Renal cortex interstitium (tissue), 11 donors: ENCODE measurements around the gene USH1G. TPM values are rescaled to one million over a fixed set of nuclear protein-coding genes. Genes with fewer than 3 reads are reported as not detected.

Experiments used
- DNase-seq, 11 donors: peaks; one replicate each; pipeline ENCODE4 v3.0.0-alpha.2; 2013; ENCODE audit warnings: low read depth in 9 of 11, low spot score in 4 of 11; ENCODE audit errors: extremely low read depth in 1 of 11
- polyA plus RNA-seq, 3 donors: library from polyadenylated mRNA; unstranded; fragments of 120-200 nt; gene quantifications; one replicate each; pipeline ENCODE4 v1.2.1, GENCODE V29; 2013; ENCODE audit not compliant: insufficient read length in 3 of 3

USH1G gene
- polyA plus RNA-seq, 3 donors = 0.56 to 1.2 (median 0.70) TPM

DNA sequence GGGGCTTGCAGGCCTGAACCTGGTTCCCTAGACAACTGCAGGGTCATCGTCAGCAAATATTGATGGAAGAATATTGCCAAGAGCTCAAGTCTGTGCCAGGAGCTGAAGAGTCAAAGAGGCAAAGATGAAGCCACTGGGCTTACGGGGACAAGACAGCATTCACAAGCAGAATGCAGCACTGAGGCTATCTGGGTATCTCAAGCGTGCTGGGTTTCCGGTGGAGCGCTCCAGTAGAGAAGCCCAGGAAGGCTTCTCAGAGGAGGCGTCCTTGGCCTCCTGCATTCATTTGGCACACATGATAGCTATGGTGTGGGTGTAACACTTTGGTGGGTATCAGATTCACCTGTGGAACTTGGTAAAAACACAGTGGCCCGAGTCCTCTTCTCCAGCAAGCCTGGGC, 32.5 kb downstream of the USH1G start:
- no peak for DNase-seq

GRCh38 chr17:74888469-74888868, 34.6 kb downstream of the USH1G start:
- DNase-seq = peak in 2 of 11 donors; percentile 20 to 26

DNA sequence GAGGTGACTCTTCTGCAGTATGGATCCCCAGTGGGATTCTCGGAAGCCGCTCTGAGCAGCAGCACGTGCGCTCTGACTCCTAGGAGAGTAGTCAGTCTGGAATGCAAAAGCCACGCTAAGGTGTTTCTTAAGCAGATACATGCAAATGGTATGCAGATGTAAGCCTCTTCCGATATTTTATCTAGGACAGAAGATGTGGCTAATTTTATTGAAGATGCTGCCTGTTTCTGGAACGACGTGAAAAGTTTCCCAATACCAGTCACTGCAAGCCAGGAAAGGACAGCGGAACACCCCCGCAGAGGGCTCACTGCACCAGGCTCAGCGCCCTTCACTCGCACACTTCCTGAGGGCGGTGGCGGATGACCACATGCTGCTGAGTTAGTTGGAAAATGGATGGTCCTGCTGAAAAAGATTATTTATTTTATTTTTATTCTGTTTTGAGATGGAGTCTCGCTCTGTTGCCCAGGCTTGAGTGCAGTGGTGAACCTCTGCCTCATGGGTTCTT, 39.8 kb downstream of the USH1G start:
- DNase-seq = no peak

DNA sequence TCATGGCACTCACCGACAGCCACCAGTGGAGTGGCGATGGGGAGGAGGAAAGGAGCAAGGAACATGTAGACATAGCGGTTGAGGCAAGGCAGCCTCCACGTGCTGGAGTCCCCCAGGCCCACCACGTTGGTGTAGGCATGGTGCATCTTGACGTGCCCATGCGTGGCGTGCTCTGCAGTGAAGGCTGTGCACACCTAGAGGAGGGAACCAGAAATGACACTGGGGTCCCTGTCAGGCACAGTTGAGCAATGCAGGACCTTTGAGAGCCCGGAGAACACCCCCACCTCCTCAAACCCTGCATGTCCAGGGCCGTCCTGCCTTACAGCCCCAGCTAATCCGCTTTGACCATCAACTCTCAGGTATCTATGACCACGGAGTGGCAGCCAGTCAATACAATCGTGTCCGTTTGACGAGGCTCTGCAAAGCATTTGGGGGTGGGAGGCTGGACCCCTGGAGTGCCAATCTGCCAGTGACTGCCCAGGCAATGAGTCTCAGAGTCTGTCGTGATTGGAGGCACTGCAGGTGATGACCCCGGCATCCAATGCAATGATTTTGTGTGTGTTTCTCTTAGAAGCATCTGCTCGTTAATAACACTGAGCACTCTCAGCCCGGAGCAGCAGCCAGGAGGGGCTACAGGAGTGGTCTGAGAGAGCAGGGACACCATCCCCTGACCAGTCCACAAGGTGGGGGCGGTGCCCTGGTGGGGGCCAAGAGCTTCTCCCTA, 40.4 kb downstream of the USH1G start:
- no peak for DNase-seq

DNA sequence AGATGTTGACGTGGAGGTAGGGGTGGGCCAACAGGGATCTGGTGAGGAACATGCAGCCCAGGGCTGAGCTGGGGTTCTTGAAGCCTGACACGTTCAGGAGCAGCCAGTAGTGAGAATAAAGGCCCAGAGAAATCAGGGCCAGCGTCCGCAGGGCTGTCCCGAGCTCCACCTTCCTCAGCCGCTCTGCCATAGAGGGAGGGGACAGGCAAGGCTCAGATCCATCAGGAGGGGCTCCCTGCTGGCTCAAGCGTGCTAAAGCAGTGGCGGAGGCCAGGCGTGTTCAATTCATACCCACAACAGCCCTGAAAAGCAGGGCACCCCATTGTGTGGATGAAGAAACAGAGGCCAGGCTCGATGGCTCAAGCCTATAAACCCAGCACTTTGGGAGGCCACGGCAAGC, 42.0 kb downstream of the USH1G start:
- no peak for DNase-seq

GRCh38 chr17:74879308-74879707, 43.7 kb downstream of the USH1G start:
- DNase-seq = no peak

GRCh38 chr17:74878658-74879057, 44.4 kb downstream of the USH1G start:
- DNase-seq = no peak

- DNase-seq = no peak
Observed at GRCh38 chr17:74877592-74878548, 45.2 kb downstream of the USH1G start.

DNA sequence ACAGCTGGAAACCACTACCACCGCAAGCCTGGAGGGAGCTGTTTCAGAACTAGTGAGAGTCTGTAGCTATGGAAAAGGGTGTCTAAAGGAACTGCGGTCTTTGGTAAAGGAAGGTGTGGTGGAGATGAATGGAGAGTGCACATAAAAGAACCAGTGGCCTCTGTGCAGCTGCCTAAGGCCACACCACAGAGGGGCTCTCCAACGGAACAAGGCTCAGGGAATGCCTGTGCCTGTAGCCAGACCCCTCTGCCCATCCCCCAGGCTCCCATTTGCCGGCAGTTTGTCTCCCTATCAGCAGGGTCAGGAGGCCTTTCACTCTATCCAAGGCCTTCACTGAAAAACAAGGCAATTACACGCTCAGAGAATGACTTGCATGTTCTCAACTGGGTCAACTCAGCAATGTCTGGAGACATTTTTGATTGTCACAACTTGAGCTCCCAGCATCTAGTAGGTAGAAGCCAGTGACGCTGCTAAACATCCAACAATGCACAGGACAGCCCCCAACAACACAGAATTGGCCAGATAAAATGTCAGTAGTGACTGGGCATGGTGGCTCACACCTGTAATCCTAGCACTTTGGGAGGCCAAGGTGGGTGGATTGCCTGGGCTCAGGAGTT, 47.0 kb downstream of the USH1G start:
- DNase-seq = no peak

- no peak for DNase-seq
Observed at GRCh38 chr17:74875155-74875976, 47.7 kb downstream of the USH1G start.

DNA sequence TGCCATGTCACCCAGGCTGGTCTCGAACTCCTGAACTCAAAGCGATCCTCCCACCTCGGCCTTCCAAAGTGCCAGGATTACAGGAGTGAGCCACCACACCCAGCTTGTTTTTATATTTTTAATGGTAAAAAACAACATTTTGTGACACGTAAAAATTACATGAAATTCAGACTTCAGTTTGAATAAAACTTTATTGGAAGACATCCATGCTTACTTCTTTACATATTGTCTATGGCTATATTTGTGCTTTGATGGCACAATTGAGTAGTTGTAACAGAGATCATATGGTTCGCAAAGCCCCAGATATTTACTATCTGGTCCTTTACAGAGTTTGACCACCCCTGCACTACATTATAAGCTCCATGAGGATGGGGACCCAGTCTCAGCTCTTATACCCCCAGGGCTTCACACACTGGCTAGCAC, 48.4 kb downstream of the USH1G start:
- no peak for DNase-seq

- DNase-seq = no peak
Observed at GRCh38 chr17:74873874-74874614, 49.0 kb downstream of the USH1G start.

GRCh38 chr17:74873037-74873873, 49.8 kb downstream of the USH1G start:
- peak; percentile 99 to 100 (median 100) for DNase-seq

- DNase-seq = no peak
Observed at GRCh38 chr17:74872313-74873036, 50.6 kb downstream of the USH1G start, which contains the start of gene FDXR. FDXR (minus strand) TSS chr17:74872994; CDS start chr17:74872944, 50 bp downstream.

- DNase-seq = no peak
Observed at GRCh38 chr17:74871356-74872076, 51.5 kb downstream of the USH1G start.

DNA sequence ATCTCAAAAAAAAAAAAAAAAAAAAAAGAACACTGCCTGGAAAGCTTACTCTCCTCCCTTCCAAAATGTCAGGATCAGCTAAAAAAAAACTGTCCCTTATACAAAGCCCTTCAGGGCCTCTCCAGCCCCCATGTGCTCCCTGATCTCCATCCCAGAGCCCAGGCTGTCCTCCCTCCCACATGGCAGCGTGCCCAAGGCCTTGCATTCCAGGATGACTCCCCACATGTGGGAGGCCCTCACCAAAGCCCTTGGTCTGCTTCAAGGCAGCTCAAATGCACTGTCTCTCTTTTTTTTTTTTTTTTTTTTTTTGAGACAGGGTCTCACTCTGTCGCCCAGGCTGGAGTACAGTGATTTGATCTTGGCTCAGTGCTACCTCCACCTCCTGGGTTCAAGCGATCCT, 52.5 kb downstream of the USH1G start:
- no peak for DNase-seq
